DOHH2 (cell line): ENCODE data around the gene ARID3B.

Source experiments
- CTCF ChIP-seq: fragments of 200-600 bp; sonication (generic); IDR thresholded peaks from one replicate; pipeline ENCODE4 v1.5.1; 2014; ENCODE audit warnings: antibody characterized with exemption, mild to moderate bottlenecking, low read depth, low read length; ENCODE audit not compliant: poor library complexity, severe bottlenecking
- EZH2phosphoT487 ChIP-seq: fragments of 200-600 bp; sonication (generic); IDR thresholded peaks from 2 replicates; pipeline ENCODE4 v1.6.1; 2017; ENCODE audit warnings: borderline replicate concordance, mild to moderate bottlenecking, antibody characterized with exemption, low read length, moderate library complexity, mixed read lengths

- TF ChIP-seq CTCF, result no peak
- TF ChIP-seq EZH2phosphoT487, result no peak
These were observed 68.9 kb downstream of the ARID3B start for GRCh38 chr15:74609938-74610301.
